NB4 (cell line): Measurements from ENCODE around the gene TSHZ2.

Experiments
- DNase-seq: peaks from one replicate; pipeline ENCODE4 v3.0.0; 2010; ENCODE audit warnings: low read depth
- H3K4me3 ChIP-seq: one replicate; pipeline ENCODE4 v1.5.1; 2011; ENCODE audit warnings: mild to moderate bottlenecking, low read depth, low read length, moderate library complexity
- MYC ChIP-seq: IDR thresholded peaks from 2 replicates; pipeline ENCODE4 v1.6.1; 2011; ENCODE audit warnings: low read depth, low read length
- POLR2A ChIP-seq: IDR thresholded peaks from 2 replicates; pipeline ENCODE4 v1.6.1; 2011; ENCODE audit warnings: mild to moderate bottlenecking; ENCODE audit not compliant: insufficient read length; ENCODE audit errors: extremely low read depth
- TF ChIP-seq, protein P1 (sequence below): IDR thresholded peaks from 2 replicates; pipeline ENCODE4 v1.6.1; 2011; ENCODE audit warnings: low read depth, low read length
- TF ChIP-seq, protein P2 (sequence below): IDR thresholded peaks from one replicate; pipeline ENCODE4 v1.5.1; 2012; ENCODE audit warnings: low read depth, low read length

Gene TSHZ2

DNA sequence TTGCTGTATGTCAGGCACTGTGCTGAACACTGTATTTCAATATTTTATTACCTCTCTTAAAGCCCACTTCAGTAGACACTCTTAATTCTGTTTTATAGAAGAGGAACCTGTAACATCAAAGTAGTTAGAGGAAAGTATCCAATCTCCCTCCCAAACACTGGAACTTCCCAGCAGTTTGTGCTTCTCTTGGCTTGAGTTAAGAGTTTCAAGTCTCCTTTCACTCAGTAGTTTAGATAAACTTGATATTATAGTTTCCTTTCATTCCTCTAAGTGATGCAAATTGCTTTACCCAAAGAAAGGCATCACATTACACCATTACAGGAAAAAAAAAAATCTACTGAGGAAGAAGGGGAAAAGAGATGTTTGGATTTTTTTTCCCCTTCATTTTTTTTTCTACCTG, 164.3 kb downstream of the TSHZ2 start:
- no peak for DNase-seq
- TF ChIP-seq, protein P1, sequence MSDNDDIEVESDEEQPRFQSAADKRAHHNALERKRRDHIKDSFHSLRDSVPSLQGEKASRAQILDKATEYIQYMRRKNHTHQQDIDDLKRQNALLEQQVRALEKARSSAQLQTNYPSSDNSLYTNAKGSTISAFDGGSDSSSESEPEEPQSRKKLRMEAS = no peak
- TF ChIP-seq, protein P2, sequence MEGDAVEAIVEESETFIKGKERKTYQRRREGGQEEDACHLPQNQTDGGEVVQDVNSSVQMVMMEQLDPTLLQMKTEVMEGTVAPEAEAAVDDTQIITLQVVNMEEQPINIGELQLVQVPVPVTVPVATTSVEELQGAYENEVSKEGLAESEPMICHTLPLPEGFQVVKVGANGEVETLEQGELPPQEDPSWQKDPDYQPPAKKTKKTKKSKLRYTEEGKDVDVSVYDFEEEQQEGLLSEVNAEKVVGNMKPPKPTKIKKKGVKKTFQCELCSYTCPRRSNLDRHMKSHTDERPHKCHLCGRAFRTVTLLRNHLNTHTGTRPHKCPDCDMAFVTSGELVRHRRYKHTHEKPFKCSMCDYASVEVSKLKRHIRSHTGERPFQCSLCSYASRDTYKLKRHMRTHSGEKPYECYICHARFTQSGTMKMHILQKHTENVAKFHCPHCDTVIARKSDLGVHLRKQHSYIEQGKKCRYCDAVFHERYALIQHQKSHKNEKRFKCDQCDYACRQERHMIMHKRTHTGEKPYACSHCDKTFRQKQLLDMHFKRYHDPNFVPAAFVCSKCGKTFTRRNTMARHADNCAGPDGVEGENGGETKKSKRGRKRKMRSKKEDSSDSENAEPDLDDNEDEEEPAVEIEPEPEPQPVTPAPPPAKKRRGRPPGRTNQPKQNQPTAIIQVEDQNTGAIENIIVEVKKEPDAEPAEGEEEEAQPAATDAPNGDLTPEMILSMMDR = no peak
- TF ChIP-seq MYC (no peak), POLR2A (no peak)
- H3K4me3 ChIP-seq = no peak overlapping the region

DNA sequence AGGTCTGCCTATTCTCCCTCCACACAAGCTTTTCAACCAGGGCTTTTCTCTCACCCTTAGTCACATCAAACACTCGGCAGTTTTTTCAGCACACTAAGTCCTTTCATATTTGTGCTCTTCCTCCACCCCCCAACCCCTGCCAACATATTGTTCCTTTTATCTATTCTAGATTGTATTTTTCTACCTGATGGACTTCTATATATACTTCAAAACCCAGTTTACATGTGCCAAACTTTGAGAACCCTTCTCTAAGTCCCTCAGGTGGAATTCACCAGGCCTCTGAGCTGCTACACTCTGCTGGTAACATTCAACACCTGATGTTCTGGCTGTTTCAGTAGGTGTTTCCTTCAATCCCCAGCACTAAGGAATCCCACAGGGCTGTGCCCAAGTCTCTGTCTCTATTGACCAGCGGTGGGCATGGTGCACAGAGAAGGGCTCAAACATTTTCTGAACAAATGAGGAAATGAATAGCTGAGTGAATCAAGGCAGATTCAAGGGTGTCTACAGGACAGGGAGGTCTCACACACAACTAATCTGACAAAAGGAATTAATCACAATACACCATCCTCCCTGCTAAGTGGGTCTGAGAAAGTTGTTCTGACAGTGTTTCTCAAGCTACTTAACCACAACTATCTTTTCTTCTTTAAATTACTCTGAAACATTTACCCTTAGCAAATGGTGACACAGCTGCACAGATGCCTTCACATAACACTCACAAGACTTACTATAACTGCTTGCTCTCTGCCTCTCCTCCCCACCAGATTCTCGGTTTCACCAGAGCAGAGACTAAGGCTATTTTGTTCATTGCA, 166.5 kb downstream of the TSHZ2 start:
- DNase-seq = no peak
- TF ChIP-seq MYC (no peak), POLR2A (no peak)
- TF ChIP-seq, protein P1 = no peak
- TF ChIP-seq, protein P2 = no peak
- H3K4me3 ChIP-seq = no peak overlapping the region

DNA sequence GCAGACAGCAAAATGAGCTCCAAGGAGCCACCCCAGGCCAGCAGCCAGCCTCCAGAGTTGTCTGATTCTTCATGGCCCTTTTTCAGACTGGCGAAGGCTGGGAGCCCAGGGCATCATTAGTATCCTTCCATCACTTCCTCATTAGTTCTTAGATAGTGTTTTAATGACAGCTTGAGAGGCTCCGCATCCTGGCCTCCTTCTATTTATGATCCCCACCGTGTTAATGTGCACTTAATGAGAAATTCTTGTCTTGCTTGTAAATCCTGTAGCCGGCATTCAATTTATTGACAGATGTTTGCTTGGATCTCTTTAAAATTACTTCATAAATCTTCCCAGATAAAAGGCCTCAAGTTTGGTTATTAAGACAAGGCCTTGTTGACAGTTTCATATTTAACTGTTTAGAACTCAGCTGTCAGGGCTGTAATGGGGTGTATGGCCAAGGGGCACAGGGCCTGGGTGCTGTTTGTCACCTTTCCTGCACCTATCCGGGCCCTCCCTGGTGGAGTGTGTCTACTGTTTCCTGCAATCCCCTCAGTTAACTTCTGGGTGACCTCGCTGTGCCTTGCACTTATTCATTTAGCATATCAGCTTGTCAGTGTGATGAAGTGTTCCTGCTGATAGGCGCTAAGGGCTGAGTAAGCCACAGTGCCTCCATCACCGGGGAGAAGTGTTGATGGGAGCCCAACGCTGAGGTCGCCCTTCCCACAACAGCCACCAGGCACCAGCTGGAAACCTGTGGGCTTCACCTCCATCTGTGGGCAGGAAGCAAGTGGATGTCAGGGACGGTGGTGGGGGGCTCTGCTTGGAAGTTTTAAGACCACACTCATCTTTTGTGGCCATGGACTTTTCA, 169.3 kb downstream of the TSHZ2 start:
- TF ChIP-seq MYC = no peak
- no peak overlapping the region for H3K4me3 ChIP-seq
- no peak for DNase-seq

DNA sequence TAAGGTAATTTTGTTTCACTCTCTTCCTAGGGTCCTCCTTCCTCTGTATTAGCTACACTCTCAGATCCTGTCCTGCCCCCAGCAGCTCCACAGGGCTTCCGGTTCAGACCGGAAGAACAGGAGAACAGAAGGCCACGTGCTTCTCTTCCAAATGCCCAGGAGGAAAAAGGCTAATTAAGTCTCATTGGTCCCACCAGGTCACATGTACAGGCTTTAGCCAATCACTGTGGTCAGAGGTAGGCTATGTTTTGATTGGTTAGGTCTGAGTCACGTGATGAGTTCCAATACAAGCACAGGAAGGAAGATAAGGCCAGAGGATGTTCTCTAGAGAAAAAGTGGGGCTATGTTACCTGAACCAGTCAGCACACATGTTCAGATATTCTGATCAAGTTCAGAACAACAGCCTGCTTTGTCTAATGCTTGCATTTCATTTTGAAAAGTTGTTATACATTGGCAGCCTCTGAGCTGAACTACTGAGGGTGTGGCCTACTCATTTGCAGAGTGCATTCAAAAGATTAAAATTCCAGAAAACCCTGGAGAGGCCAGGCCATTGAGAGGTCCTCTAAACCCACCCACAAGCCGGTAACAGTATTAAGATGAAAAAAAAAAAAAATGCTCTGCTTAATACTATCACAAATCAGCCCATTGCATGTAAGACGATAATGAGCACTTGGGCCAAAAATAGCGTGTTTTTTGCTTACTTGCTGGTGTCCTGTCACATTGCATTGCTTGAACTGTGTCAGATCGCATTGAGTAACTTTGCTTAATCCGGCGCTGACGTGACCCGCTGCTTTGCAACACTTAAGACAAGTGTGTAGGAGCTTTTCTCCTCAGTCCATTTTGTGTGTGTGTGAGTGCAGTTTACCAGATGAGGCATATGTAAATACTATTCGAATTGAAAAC, 170.3 kb downstream of the TSHZ2 start:
- DNase-seq = peak; percentile 24
- TF ChIP-seq MYC = no peak
- no peak for TF ChIP-seq POLR2A
- TF ChIP-seq, protein P2 = no peak
- TF ChIP-seq, protein P1 = 0 out of 2 replicates have a peak, but pooled peaks have one; percentile 20
- no peak overlapping the region for H3K4me3 ChIP-seq

DNA sequence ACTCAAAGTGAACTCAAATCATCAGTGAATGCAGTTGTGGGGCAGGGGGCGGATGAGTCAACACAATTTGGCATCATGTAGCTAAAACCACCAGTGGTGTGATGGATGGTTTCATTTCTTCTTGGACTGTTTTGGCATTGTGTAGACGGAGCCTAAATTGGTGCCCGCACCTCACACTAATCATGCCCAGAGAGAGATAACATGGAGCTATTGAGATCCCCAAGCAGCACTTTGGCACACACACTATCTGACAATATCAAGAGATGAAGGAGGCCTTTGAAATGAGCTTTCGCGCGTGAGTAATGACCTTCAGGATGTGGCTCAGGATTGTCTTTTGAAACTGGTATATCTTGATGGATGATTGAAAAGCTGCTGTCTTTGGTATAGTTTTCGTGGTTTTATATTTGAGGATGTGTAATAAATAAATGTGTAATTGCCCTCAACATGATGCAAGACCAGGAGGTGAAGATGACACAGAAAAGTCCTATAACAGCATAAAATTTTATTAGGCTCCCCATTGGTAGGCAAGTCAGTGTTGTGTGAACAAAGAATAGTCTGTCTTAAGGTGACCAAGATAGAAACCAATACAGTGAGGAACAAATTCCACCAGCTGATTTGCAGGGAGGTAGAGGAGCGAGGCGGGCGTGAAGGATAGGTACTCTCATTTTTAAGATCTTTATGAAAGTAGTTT, 174.2 kb downstream of the TSHZ2 start:
- no peak for DNase-seq
- TF ChIP-seq POLR2A (no peak), MYC (no peak)
- TF ChIP-seq, protein P2 = no peak
- TF ChIP-seq, protein P1 = no peak
- H3K4me3 ChIP-seq = no peak overlapping the region
